ENCODE data around the gene CENPA.
"Not testable (repeated sequence)": the region's sequence is repeated elsewhere in the genome, so short reads cannot be mapped to it uniquely, and the experiment has no call there.

The CENPA gene

GRCh38 chr2:26793518-26793917, 7.7 kb downstream of the CENPA start:
- DNase-seq (ENCODE audit: low read depth) = no peak

- not testable (repeated sequence) for DNase-seq (ENCODE audit: low read depth)
These were observed 9.3 kb downstream of the CENPA start for GRCh38 chr2:26795135-26795534.

- no peak for DNase-seq (ENCODE audit: low read depth)
These were observed 15.5 kb downstream of the CENPA start for GRCh38 chr2:26801328-26801727.

GRCh38 chr2:26801796-26802195, 15.9 kb downstream of the CENPA start:
- DNase-seq (ENCODE audit: low read depth) = no peak

- no peak for DNase-seq (ENCODE audit: low read depth)
These were observed 19.4 kb downstream of the CENPA start for GRCh38 chr2:26805241-26805676.

GRCh38 chr2:26807788-26808460, 22.1 kb downstream of the CENPA start:
- DNase-seq (ENCODE audit: low read depth) = no peak

GRCh38 chr2:26809211-26809610, 23.4 kb downstream of the CENPA start:
- no peak for DNase-seq (ENCODE audit: low read depth)

- no peak for DNase-seq (ENCODE audit: low read depth)
These were observed 24.2 kb downstream of the CENPA start for GRCh38 chr2:26809876-26810577.

- DNase-seq (ENCODE audit: low read depth) = no peak
These were observed 25.4 kb downstream of the CENPA start for GRCh38 chr2:26811261-26811660.

GRCh38 chr2:26811791-26812694, 26.2 kb downstream of the CENPA start:
- no peak for DNase-seq (ENCODE audit: low read depth)

GRCh38 chr2:26812731-26813130, 26.9 kb downstream of the CENPA start:
- DNase-seq (ENCODE audit: low read depth) = no peak

- not testable (repeated sequence) for DNase-seq (ENCODE audit: low read depth)
These were observed 28.4 kb downstream of the CENPA start for GRCh38 chr2:26814072-26814765.

- DNase-seq (ENCODE audit: low read depth) = no peak
These were observed 31.0 kb downstream of the CENPA start for GRCh38 chr2:26816893-26817292.

GRCh38 chr2:26818255-26818654, 32.4 kb downstream of the CENPA start:
- no peak for DNase-seq (ENCODE audit: low read depth)

- no peak for DNase-seq (ENCODE audit: low read depth)
These were observed 33.1 kb downstream of the CENPA start for GRCh38 chr2:26818972-26819371.

GRCh38 chr2:26820932-26821331, 35.1 kb downstream of the CENPA start:
- DNase-seq (ENCODE audit: low read depth) = no peak

- no peak for DNase-seq (ENCODE audit: low read depth)
These were observed 37.0 kb downstream of the CENPA start for GRCh38 chr2:26822877-26823276.

GRCh38 chr2:26838121-26838906, 52.5 kb downstream of the CENPA start:
- no peak for DNase-seq (ENCODE audit: low read depth)

- no peak for DNase-seq (ENCODE audit: low read depth)
These were observed 55.2 kb downstream of the CENPA start for GRCh38 chr2:26840937-26841610.

GRCh38 chr2:26843041-26843440, 57.2 kb downstream of the CENPA start:
- DNase-seq (ENCODE audit: low read depth) = no peak
